Measurements from ENCODE around the gene MRPL18.

The MRPL18 gene

DNA sequence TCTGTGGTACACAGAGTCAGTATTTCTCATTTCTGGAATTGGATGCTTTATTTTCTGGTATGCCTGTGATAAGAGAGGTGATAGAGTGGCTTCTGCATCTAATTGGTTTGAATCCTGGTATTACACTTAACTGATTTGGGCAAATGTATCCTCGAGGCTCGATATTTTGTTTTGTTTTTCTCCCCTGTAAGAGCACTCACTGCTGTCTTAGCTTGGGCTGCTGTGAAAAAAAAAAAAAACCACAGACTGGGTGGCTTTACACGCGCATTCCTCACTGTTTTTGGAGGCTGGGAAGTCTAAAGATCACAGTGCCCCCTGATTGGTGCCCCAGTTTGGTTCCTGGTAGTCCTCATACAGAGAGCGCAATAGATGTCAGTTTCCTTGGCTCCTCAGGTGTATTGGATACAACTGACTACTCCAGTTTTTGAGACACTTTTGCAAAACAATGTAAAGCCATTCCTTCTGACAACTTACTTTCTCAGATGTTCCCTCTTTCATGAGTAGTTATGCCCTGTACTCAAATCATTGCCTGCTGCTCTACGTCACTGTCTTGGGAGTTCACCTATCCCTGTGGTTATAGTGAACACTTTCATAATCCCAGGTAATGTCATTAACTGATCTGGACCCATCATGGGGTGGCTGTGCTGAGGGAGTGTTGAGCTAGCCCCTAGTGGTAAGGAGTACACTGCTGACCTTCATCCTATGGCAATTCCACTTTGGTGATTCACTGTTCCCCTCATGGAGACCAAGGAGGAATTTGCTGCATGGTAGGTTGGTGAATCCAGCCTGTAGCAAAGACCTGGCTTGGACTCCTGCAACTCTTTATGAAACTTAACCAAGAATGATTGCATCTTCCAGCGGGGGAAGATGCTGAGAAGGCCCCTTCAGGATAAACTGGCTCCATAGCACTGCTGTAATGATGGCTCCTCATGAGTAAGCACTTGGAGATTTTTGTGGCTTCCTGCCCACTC, 32.0 kb upstream of the MRPL18 start:
- no peak overlapping the region for H3K4me3 ChIP-seq (ENCODE audit: low read length)
- H3K9ac ChIP-seq (ENCODE audit: low read depth, low read length): no peak overlapping the region
- H3K4me1 ChIP-seq (ENCODE audit: insufficient read depth, low read length): peaks cover 11% of the 10 kb centered on the region
- no peaks in the 10 kb centered on the region for H3K9me3 ChIP-seq (ENCODE audit: insufficient read depth, low read depth, low read length)
- no peaks in the 10 kb centered on the region for H3K27me3 ChIP-seq (ENCODE audit: insufficient read depth, low read length)
- peaks cover 62% of the 10 kb centered on the region for H3K36me3 ChIP-seq (ENCODE audit: insufficient read depth, low read length)
- peak overlapping the region; percentile 7; the same call in 1 of the 2 replicates for H3K27ac ChIP-seq (ENCODE audit: low read depth, low read length)
- 98% methylated on average over 7 of the region's 7 CpGs for WGBS

GRCh38 chr6:159759645-159760044, 30.6 kb upstream of the MRPL18 start:
- peaks cover 11% of the 10 kb centered on the region for H3K4me1 ChIP-seq (ENCODE audit: insufficient read depth, low read length)
- H3K27ac ChIP-seq (ENCODE audit: low read depth, low read length): peak overlapping the region; percentile 99
- H3K4me3 ChIP-seq (ENCODE audit: low read length): no peak overlapping the region
- H3K9ac ChIP-seq (ENCODE audit: low read depth, low read length): peak overlapping the region; percentile 3; the same call in 1 of the 2 replicates
- H3K27me3 ChIP-seq (ENCODE audit: insufficient read depth, low read length): no peaks in the 10 kb centered on the region
- no peaks in the 10 kb centered on the region for H3K9me3 ChIP-seq (ENCODE audit: insufficient read depth, low read depth, low read length)
- 58% methylated on average over 2 of the region's 2 CpGs for WGBS
- H3K36me3 ChIP-seq (ENCODE audit: insufficient read depth, low read length): peaks cover 59% of the 10 kb centered on the region

- Histone ChIP-seq H3K36me3 (ENCODE audit: insufficient read depth, low read length) (peaks cover 54% of the 10 kb centered on the region), H3K4me3 (ENCODE audit: low read length) (peak overlapping the region; percentile 62), H3K27me3 (ENCODE audit: insufficient read depth, low read length) (no peaks in the 10 kb centered on the region), H3K9me3 (ENCODE audit: insufficient read depth, low read depth, low read length) (no peaks in the 10 kb centered on the region), H3K4me1 (ENCODE audit: insufficient read depth, low read length) (peaks cover 11% of the 10 kb centered on the region), H3K9ac (ENCODE audit: low read depth, low read length) (peak overlapping the region; percentile 82; the same call in 1 of the 2 replicates), H3K27ac (ENCODE audit: low read depth, low read length) (peak overlapping the region; percentile 99)
- 55% methylated on average over 3 of the region's 3 CpGs for WGBS
Observed at GRCh38 chr6:159760602-159761057, 29.6 kb upstream of the MRPL18 start.

DNA sequence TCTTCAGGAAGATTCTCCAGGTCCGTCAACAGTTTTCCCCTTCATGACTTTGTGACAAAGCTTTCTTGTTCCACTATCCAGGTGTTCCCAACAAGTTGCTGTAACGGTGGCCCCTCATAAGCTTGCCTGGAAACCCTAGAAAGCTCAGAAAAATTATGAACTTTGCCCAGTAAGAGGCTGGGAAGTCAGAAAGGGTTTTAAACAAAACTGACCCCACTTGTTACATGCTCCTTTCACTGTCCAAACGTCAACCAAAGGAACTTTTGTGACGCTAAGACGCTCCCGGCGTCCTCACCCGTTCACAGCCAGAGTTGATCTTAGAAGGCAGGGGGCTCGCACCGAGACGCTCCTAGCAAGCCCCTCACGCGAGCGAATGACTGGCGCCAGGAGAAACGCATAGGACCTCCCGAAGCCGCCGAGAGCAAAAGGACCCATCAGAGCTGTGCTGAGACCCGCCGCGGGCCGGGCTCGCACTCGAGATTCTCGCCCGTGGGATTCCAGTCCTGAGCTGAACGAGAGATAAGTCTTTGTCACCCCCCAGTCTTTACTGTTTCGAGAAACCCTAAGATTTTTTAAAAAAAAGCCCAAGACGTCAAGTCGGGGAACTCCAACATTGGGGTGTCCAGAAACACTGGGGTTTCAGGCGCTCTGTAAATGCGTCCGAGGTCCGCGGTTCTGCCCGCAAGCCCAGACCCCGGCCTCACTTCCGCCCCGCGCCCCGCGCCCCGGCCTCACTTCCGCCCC, 29.0 kb upstream of the MRPL18 start:
- H3K27me3 ChIP-seq (ENCODE audit: insufficient read depth, low read length): no peaks in the 10 kb centered on the region
- peak overlapping the region; percentile 99 for H3K27ac ChIP-seq (ENCODE audit: low read depth, low read length)
- H3K9ac ChIP-seq (ENCODE audit: low read depth, low read length): peak overlapping the region; percentile 82
- 64% methylated on average over 45 of the region's 45 CpGs for WGBS
- H3K36me3 ChIP-seq (ENCODE audit: insufficient read depth, low read length): peaks cover 54% of the 10 kb centered on the region
- H3K4me1 ChIP-seq (ENCODE audit: insufficient read depth, low read length): peaks cover 11% of the 10 kb centered on the region
- H3K9me3 ChIP-seq (ENCODE audit: insufficient read depth, low read depth, low read length): no peaks in the 10 kb centered on the region
- H3K4me3 ChIP-seq (ENCODE audit: low read length): peak overlapping the region; percentile 62

DNA sequence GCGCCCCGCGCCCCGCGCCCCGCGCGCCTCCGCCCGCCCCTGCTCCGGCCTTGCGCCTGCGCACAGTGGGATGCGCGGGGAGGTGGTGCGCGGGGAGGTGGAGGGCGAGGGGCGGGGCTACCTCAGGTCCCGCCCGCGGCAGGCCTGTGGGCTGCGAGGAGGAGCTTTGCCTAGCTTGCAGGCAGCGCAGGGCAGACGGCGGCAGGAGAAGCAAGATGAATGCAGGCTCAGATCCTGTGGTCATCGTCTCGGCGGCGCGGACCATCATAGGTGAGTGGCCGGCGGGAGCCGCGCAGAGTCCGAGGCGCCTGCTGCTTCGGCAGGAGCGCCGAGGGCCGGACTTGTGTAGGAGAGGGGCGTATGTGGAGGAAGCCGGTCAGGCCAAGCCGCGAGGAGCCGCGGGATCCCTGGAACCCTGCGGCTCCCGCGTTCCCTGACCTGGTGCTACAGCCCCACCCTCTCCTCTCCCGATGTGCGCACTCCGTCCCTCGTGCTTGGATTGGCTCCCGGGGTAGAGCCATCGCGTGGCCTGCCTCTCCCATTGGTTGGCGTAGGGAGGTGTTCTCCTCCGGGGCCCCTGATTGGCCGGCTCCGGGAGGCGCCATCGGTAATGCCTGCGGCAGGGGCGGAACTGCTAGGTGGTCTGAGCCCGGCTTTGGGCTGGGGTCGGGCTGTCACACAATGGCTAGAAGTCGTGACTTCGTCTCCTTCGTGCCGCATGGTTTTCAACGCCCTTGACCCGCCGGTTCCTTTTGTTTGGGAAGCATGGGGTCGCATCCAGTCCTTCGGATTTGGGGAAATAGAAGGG, 28.2 kb upstream of the MRPL18 start, which contains the start of gene ACAT2:
ACAT2 (plus strand) TSS at position 173 of the 808 bp plus-strand sequence; CDS start at position 216, 43 bp downstream.
- Histone ChIP-seq H3K4me1 (ENCODE audit: insufficient read depth, low read length) (peaks cover 11% of the 10 kb centered on the region), H3K27me3 (ENCODE audit: insufficient read depth, low read length) (no peaks in the 10 kb centered on the region), H3K27ac (ENCODE audit: low read depth, low read length) (peak within 1 kb of the TSS; percentile 99), H3K4me3 (ENCODE audit: low read length) (peak within 1 kb of the TSS; percentile 95), H3K9me3 (ENCODE audit: insufficient read depth, low read depth, low read length) (no peaks in the 10 kb centered on the region), H3K9ac (ENCODE audit: low read depth, low read length) (peak within 1 kb of the TSS; percentile 94), H3K36me3 (ENCODE audit: insufficient read depth, low read length) (peaks cover 54% of the 10 kb centered on the region)
- WGBS: 60% methylated on average over 76 of the region's 76 CpGs

DNA sequence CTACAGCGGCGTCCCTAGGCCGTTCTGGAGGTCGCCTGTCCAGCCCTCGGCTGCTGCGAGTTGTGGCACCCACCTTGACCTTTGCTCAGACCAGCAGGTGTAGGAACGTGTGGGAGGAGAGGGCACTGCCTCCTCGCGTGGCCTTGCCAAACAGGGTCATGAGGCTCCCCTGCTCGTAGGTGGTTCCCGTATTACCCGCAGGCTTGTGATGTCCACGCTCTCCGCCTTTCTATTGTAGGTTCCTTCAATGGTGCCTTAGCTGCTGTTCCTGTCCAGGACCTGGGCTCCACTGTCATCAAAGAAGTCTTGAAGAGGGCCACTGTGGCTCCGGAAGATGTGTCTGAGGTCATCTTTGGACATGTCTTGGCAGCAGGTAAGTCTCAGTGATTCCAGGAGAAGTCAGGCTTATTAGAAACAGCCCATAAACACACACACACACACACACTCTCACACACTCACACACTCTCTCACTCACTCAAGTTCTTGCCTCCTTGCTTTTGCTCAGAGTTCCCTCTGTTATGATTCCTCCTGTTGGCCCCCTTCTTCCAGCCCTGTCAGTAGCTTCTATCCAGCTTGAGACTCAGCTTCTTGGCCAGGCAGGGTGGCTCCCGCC, 27.5 kb upstream of the MRPL18 start:
- H3K4me1 ChIP-seq (ENCODE audit: insufficient read depth, low read length): peaks cover 11% of the 10 kb centered on the region
- H3K27me3 ChIP-seq (ENCODE audit: insufficient read depth, low read length): no peaks in the 10 kb centered on the region
- WGBS: 65% methylated on average over 16 of the region's 16 CpGs
- peak overlapping the region; percentile 94 for H3K9ac ChIP-seq (ENCODE audit: low read depth, low read length)
- H3K27ac ChIP-seq (ENCODE audit: low read depth, low read length): peak overlapping the region; percentile 59
- H3K9me3 ChIP-seq (ENCODE audit: insufficient read depth, low read depth, low read length): no peaks in the 10 kb centered on the region
- H3K4me3 ChIP-seq (ENCODE audit: low read length): peak overlapping the region; percentile 95
- peaks cover 54% of the 10 kb centered on the region for H3K36me3 ChIP-seq (ENCODE audit: insufficient read depth, low read length)

- Histone ChIP-seq H3K9me3 (ENCODE audit: insufficient read depth, low read depth, low read length) (peaks cover 6% of the 10 kb centered on the region; the same call in 1 of the 2 replicates), H3K27me3 (ENCODE audit: insufficient read depth, low read length) (no peaks in the 10 kb centered on the region), H3K27ac (ENCODE audit: low read depth, low read length) (no peak overlapping the region), H3K4me1 (ENCODE audit: insufficient read depth, low read length) (no peaks in the 10 kb centered on the region; the same call in 1 of the 2 replicates), H3K36me3 (ENCODE audit: insufficient read depth, low read length) (peaks cover 83% of the 10 kb centered on the region), H3K4me3 (ENCODE audit: low read length) (no peak overlapping the region), H3K9ac (ENCODE audit: low read depth, low read length) (no peak overlapping the region)
Observed at GRCh38 chr6:159766906-159767305, 23.4 kb upstream of the MRPL18 start.

DNA sequence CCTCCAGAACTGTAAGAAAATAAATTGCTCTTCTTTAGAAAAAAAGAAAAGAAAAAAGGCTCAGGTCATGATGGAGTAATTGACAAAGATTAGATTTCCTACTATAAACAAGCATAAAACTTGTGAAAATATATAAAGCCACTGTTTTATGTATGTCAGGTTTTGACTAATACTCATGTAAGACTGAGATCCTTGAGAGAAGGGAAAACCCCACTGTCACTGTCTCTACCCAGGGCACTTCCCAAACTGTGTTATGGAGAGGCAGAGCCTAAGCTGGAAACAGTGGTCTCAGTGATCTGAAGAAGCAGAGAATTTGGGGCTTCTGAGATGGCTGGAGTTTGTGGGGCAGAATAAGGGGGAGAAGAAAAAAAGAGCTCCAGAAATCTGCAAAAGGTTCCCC, 20.8 kb upstream of the MRPL18 start:
- no peak overlapping the region for H3K9ac ChIP-seq (ENCODE audit: low read depth, low read length)
- peaks cover 94% of the 10 kb centered on the region for H3K36me3 ChIP-seq (ENCODE audit: insufficient read depth, low read length)
- H3K9me3 ChIP-seq (ENCODE audit: insufficient read depth, low read depth, low read length): peaks cover 6% of the 10 kb centered on the region; the same call in 1 of the 2 replicates
- H3K27me3 ChIP-seq (ENCODE audit: insufficient read depth, low read length): no peaks in the 10 kb centered on the region
- H3K4me1 ChIP-seq (ENCODE audit: insufficient read depth, low read length): no peaks in the 10 kb centered on the region
- no peak overlapping the region for H3K27ac ChIP-seq (ENCODE audit: low read depth, low read length)
- no peak overlapping the region for H3K4me3 ChIP-seq (ENCODE audit: low read length)

DNA sequence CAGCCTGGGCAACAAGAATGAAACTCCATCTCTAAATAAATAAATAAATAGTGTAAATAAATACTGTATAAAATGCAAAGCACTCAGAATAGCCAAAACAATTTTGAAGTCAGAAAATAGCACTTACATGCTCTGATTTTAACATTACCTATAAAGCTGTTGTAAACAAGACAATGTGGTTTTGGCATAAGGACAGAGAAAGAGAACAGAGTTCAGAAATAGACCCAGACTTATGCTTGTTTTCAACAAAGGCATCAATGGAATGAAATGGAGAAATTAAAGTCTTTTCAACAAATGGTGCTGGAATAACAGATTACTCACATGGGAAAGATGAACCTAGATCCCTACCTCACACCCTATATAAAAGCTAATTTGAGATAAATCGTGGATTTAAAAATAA, 18.1 kb upstream of the MRPL18 start:
- Histone ChIP-seq H3K9ac (ENCODE audit: low read depth, low read length) (no peak overlapping the region), H3K9me3 (ENCODE audit: insufficient read depth, low read depth, low read length) (peaks cover 6% of the 10 kb centered on the region; the same call in 1 of the 2 replicates), H3K27ac (ENCODE audit: low read depth, low read length) (no peak overlapping the region), H3K27me3 (ENCODE audit: insufficient read depth, low read length) (no peaks in the 10 kb centered on the region), H3K4me3 (ENCODE audit: low read length) (no peak overlapping the region), H3K4me1 (ENCODE audit: insufficient read depth, low read length) (no peaks in the 10 kb centered on the region), H3K36me3 (ENCODE audit: insufficient read depth, low read length) (peaks cover 98% of the 10 kb centered on the region)
- no CpG with 5 or more reads among the region's 1 CpG for WGBS

DNA sequence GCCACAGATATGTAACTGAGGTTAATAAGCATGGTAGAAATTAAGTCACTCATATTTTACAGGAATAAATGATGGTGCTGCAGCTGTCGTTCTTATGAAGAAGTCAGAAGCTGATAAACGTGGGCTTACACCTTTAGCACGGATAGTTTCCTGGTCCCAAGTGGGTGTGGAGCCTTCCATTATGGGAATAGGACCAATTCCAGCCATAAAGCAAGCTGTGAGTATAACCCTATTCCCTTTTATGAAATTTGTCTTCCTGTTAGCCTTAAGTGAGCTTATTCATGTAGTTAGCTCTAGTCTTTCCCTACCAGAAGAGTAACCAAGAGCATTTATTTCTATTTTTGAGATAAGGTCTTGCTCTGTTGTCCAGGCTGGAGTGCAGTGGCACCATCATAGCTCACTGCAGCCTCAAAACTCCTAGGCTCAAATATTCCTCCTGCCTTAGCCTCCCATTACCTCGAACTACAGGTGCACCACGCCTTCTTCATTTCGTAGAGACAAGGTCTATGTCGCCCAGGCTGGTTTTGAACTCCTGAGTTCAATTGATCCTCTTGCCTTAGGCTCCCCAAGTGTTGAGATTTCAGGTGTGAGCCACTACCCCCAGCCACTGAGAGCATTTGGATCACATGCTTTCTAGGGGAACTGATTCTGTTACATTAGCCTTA, 12.9 kb upstream of the MRPL18 start:
- H3K27ac ChIP-seq (ENCODE audit: low read depth, low read length): no peak overlapping the region
- H3K4me1 ChIP-seq (ENCODE audit: insufficient read depth, low read length): no peaks in the 10 kb centered on the region
- H3K27me3 ChIP-seq (ENCODE audit: insufficient read depth, low read length): no peaks in the 10 kb centered on the region
- WGBS: 98% methylated on average over 7 of the region's 7 CpGs
- H3K9me3 ChIP-seq (ENCODE audit: insufficient read depth, low read depth, low read length): no peaks in the 10 kb centered on the region
- H3K36me3 ChIP-seq (ENCODE audit: insufficient read depth, low read length): peaks cover 100% of the 10 kb centered on the region
- H3K4me3 ChIP-seq (ENCODE audit: low read length): no peak overlapping the region
- H3K9ac ChIP-seq (ENCODE audit: low read depth, low read length): no peak overlapping the region

Measured in HUES64 (cell line).